Memory B cell (primary cell): Measurements from ENCODE around the gene ARHGAP33.
"Not testable (repeated sequence)": the region's sequence is repeated elsewhere in the genome, so short reads cannot be mapped to it uniquely, and the experiment has no call there.

Experiments used
- ATAC-seq: fragments of 150-1000 bp; cut with Tn5 transposase; 2 replicates; pipeline ENCODE4 v1.10.0; 2021; ENCODE audit warnings: low read depth, mild to moderate bottlenecking, moderate library complexity
- DNase-seq, 2 donors: peaks; one replicate each; pipeline ENCODE4 v3.0.0; 2022; ENCODE audit warnings: low spot score in 2 of 2
- H3K27ac Mint-ChIP-seq: one replicate; pipeline ENCODE4 v1.8.0; 2022; ENCODE audit warnings: mild to moderate bottlenecking, moderate library complexity, mixed read lengths
- H3K27me3 Mint-ChIP-seq: one replicate; pipeline ENCODE4 v1.8.0; 2022; ENCODE audit warnings: mixed read lengths
- H3K36me3 Mint-ChIP-seq: one replicate; pipeline ENCODE4 v1.8.0; 2022; ENCODE audit warnings: mild to moderate bottlenecking, mixed read lengths
- H3K4me1 Mint-ChIP-seq: one replicate; pipeline ENCODE4 v1.8.0; 2022; ENCODE audit warnings: mixed read lengths
- H3K4me3 Mint-ChIP-seq: one replicate; pipeline ENCODE4 v1.8.0; 2022; ENCODE audit warnings: mild to moderate bottlenecking, moderate library complexity, mixed read lengths
- H3K9me3 Mint-ChIP-seq: one replicate; pipeline ENCODE4 v1.8.0; 2022; ENCODE audit warnings: mixed read lengths

Gene ARHGAP33

DNA sequence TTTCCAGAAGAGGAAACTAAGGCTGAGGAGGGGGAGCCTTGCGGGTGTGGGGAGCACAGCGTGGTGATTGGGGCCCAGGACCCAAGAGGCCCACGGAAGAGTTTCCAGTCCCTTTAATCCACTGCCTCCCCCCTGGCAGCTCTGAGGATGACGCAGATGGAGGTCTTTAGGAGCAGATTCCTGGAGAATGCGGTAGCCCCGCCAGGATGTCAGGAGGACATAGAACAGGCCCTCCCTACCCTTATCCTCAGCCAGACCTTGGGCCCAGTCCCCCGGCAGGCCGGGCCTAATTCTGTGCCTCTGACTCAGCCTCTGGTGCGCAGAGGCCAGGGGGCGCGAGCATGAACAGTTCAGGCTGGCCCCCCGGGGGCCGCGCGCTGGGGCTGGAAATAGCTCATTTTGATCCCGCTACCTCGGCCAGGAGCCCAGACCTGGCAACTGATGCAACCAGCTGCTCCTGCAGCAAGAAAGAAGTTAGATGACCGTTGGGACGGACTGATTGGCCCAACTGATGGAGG lies 18.1 kb upstream of the ARHGAP33 start:
- peaks cover 20% of the 10 kb centered on the region for H3K4me1 Mint-ChIP-seq
- peak overlapping the region; percentile 89 for H3K4me3 Mint-ChIP-seq
- H3K9me3 Mint-ChIP-seq, result no peaks in the 10 kb centered on the region
- ATAC-seq (no peak), DNase-seq (no peak)
- H3K27ac Mint-ChIP-seq, result peak overlapping the region; percentile 87
- peaks cover 13% of the 10 kb centered on the region for H3K27me3 Mint-ChIP-seq
- peaks cover 26% of the 10 kb centered on the region for H3K36me3 Mint-ChIP-seq

DNA sequence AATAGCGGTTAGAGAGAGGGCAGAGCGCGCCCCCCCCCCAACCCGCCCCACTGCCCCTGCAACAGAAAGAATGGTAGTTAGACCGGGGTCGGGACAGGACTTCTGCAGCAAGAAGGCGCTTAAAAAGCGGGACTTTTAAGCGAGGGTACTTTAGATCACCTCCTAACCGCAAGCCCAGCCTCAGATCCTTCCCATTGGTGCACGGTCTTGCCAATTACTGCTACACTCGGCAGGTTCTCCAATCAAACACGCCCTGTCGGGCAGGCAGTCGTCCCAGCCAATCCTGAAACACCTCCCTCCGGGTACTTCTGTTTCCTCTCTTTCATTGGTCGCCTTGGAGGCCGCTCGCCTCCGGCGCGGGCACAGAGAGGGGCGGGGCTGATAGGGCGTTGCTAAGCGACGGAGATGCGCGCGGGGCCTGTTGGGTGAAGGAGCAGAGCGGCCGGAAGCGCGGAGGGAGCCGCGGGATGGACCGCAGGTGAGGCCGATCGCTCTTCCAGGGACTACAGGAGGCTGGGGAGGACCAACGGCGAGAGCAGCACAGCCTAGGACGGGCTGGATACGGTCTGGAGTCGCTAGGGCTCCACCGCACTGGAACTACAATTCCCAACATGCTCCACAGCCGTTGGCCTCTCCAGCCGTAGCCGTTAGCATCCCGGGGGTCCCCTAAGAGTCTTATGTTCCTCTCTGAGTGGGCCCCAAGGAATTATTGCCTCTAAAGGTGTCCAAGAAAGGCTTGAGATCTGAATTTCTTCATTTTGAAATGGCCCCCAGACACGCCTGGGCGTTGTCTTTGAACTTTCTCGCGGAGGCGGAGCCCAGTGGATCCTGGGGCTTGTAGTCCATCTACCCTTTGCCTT lies 17.4 kb upstream of the ARHGAP33 start, which contains the start of gene PROSER3:
TSS of gene PROSER3 (plus strand) at position 428 of the 860 bp plus-strand sequence. CDS start at position 468, 40 bp downstream.
- peaks cover 20% of the 10 kb centered on the region for H3K4me1 Mint-ChIP-seq
- H3K4me3 Mint-ChIP-seq, result peak within 1 kb of the TSS; percentile 89
- H3K9me3 Mint-ChIP-seq, result no peaks in the 10 kb centered on the region
- DNase-seq (peak; percentile 95 to 97), ATAC-seq (peak; percentile 91)
- H3K36me3 Mint-ChIP-seq, result peaks cover 25% of the 10 kb centered on the region
- H3K27me3 Mint-ChIP-seq, result peaks cover 13% of the 10 kb centered on the region
- H3K27ac Mint-ChIP-seq, result peak within 1 kb of the TSS; percentile 87

- Mint-ChIP-seq H3K4me3 (peak overlapping the region; percentile 35), H3K36me3 (peaks cover 14% of the 10 kb centered on the region), H3K4me1 (peaks cover 19% of the 10 kb centered on the region), H3K27ac (no peak overlapping the region), H3K9me3 (no peaks in the 10 kb centered on the region), H3K27me3 (peaks cover 10% of the 10 kb centered on the region)
- ATAC-seq, result no peak
- DNase-seq, result no peak
Observed at GRCh38 chr19:35759697-35760096, 15.7 kb upstream of the ARHGAP33 start.

- ATAC-seq, result no peak
- Mint-ChIP-seq H3K9me3 (no peaks in the 10 kb centered on the region), H3K36me3 (peaks cover 14% of the 10 kb centered on the region), H3K27ac (no peak overlapping the region), H3K27me3 (peaks cover 4% of the 10 kb centered on the region), H3K4me1 (peaks cover 14% of the 10 kb centered on the region), H3K4me3 (no peak overlapping the region)
- no peak for DNase-seq
Observed at GRCh38 chr19:35760711-35761349, 14.5 kb upstream of the ARHGAP33 start.

GRCh38 chr19:35764432-35765315 lies 10.7 kb upstream of the ARHGAP33 start:
- Mint-ChIP-seq H3K9me3 (no peaks in the 10 kb centered on the region), H3K4me1 (peaks cover under 1% of the 10 kb centered on the region), H3K36me3 (peaks cover 18% of the 10 kb centered on the region), H3K4me3 (no peak overlapping the region), H3K27me3 (no peaks in the 10 kb centered on the region), H3K27ac (no peak overlapping the region)
- DNase-seq (no peak), ATAC-seq (no peak)

DNA sequence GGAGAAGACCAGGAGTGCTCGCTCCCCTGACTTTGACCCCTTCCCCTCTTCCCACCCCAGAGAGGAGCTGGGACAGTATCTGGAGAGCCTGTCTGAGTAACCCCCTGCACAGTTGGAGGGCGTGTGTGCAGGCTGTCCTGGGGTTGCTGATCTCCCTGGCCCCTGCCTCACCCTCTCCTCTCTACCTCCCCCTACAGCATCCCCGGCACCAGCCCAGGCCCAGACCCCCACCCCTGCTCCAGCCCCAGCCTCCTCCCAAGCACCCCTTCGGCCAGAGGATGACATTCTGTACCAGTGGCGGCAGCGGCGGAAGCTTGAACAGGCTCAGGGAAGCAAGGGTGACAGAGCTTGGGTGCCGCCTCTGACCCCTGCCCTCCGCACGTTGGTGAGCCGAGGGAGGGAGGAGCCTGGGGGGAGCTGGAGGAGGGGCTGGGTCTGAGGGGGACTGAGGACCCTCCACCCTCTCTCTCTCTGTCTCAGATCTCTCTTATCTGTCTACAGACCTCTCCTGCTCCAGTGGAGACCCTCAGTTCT lies 8.7 kb upstream of the ARHGAP33 start:
- H3K4me1 Mint-ChIP-seq, result no peaks in the 10 kb centered on the region
- no peak overlapping the region for H3K4me3 Mint-ChIP-seq
- ATAC-seq (no peak), DNase-seq (no peak)
- no peaks in the 10 kb centered on the region for H3K9me3 Mint-ChIP-seq
- H3K27ac Mint-ChIP-seq, result no peak overlapping the region
- H3K36me3 Mint-ChIP-seq, result peaks cover 18% of the 10 kb centered on the region
- H3K27me3 Mint-ChIP-seq, result no peaks in the 10 kb centered on the region

- Mint-ChIP-seq H3K4me3 (no peak overlapping the region), H3K9me3 (no peaks in the 10 kb centered on the region), H3K27ac (no peak overlapping the region), H3K36me3 (peaks cover 14% of the 10 kb centered on the region), H3K4me1 (no peaks in the 10 kb centered on the region), H3K27me3 (no peaks in the 10 kb centered on the region)
- no peak for ATAC-seq
- no peak for DNase-seq
Observed at GRCh38 chr19:35767288-35768081, 7.9 kb upstream of the ARHGAP33 start.

- H3K4me3 Mint-ChIP-seq, result no peak overlapping the region
Observed at GRCh38 chr19:35768082-35768421, 7.3 kb upstream of the ARHGAP33 start.

DNA sequence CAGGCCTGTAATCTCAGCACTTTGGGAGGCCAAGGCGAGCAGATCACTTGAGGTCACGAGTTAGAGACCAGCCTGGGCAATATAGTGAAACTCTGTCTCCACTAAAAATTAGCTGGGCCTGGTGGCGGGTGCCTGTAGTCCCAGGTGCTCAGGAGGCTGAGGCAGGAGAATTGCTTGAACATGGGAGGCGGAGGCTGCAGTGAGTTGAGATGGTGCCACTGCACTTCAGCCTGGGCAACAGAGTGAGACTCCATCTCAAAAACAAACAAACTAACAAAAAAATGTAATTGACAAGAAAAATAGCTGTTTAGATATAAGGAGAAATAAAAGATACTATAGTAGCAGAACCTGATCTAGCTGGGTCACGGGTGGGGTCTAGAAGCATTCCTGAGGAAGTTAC lies 3.0 kb upstream of the ARHGAP33 start:
- not testable (repeated sequence) for H3K9me3 Mint-ChIP-seq, H3K27ac Mint-ChIP-seq, DNase-seq, H3K4me3 Mint-ChIP-seq, H3K36me3 Mint-ChIP-seq, H3K27me3 Mint-ChIP-seq, ATAC-seq
- H3K4me1 Mint-ChIP-seq, result peaks cover 11% of the 10 kb centered on the region

More at GRCh38 chr19:35768082-35768421, 7.3 kb upstream of the ARHGAP33 start:
- Mint-ChIP-seq H3K9me3 (no peaks in the 10 kb centered on the region), H3K27me3 (no peaks in the 10 kb centered on the region), H3K4me1 (no peaks in the 10 kb centered on the region), H3K36me3 (peaks cover 14% of the 10 kb centered on the region), H3K27ac (no peak overlapping the region)
- DNase-seq (no peak), ATAC-seq (no peak)

GRCh38 chr19:35773020-35773806 lies 2.2 kb upstream of the ARHGAP33 start:
- no peak overlapping the region for H3K4me3 Mint-ChIP-seq
- DNase-seq (no peak), ATAC-seq (no peak)
- H3K36me3 Mint-ChIP-seq, result peaks cover 5% of the 10 kb centered on the region
- no peak overlapping the region for H3K27ac Mint-ChIP-seq
- H3K4me1 Mint-ChIP-seq, result peaks cover 11% of the 10 kb centered on the region
- H3K27me3 Mint-ChIP-seq, result no peaks in the 10 kb centered on the region
- H3K9me3 Mint-ChIP-seq, result no peaks in the 10 kb centered on the region

DNA sequence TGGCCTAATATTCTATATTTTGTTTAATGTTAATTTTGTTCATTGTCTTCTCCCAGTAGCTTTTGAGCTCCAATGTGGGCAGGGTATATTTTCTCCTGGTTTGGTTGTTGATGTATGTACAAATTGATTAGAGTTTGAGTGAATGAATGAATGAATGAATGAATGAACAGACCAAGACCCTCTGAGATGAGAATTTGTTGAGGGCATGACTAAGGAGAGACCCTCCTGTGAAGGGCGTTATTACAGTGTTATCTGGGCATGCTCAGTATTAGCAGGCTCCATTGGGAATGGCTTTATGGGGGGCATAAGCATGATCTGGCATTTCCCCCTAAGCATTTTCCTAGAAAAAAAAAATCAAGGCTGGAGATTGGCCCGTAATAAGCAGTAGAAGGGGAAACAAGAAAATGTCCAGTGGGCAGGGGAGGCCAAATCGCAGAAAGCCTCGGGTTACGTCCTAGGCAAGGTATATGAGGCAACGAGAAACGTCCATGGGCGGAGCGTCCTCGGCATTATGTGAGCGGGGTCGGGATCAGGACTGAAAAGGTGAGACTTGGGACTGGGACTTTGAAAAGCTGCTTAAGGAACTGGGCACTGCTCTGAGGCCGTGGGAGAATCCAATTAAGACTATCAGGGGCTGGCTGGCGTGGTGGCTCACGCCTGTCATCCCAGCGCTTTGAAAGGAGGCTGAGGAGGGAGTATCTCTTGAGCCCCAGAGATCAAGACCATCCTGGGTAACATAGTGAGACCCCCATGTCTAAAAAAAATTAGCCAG lies 904 bp upstream of the ARHGAP33 start:
- Mint-ChIP-seq H3K9me3 (no peaks in the 10 kb centered on the region), H3K27me3 (no peaks in the 10 kb centered on the region), H3K4me1 (peaks cover 11% of the 10 kb centered on the region), H3K27ac (no peak overlapping the region), H3K4me3 (peak overlapping the region; percentile 82), H3K36me3 (no peaks in the 10 kb centered on the region)
- ATAC-seq, result no peak
- no peak for DNase-seq

DNA sequence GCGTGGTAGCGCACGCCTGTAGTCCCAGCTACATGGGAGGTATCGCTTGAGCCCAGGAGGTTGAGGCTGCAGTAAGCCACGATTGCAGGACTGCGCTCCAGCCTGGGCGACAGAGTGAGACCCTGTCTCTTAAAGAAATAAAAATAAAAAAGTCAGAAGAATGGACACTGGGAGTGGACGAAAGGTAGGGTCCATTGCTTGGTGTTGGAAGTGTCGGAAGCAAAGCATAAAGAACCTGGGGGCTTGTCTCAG lies 392 bp upstream of the ARHGAP33 start:
- H3K36me3 Mint-ChIP-seq, result peaks cover 2% of the 10 kb centered on the region
- H3K9me3 Mint-ChIP-seq, result no peaks in the 10 kb centered on the region
- peaks cover 11% of the 10 kb centered on the region for H3K4me1 Mint-ChIP-seq
- no peak for DNase-seq
- H3K27ac Mint-ChIP-seq, result no peak overlapping the region
- peak overlapping the region; percentile 82 for H3K4me3 Mint-ChIP-seq
- no peaks in the 10 kb centered on the region for H3K27me3 Mint-ChIP-seq
- no peak for ATAC-seq
